Lower lobe of right lung (tissue), 2 donors: ENCODE measurements around the gene UCN3. TPM values are rescaled to one million over a fixed set of nuclear protein-coding genes. Genes with fewer than 3 reads are reported as not detected.
"Not testable (repeated sequence)": the region's sequence is repeated elsewhere in the genome, so short reads cannot be mapped to it uniquely, and the experiment has no call there.

Source experiments
- ATAC-seq, 2 donors: fragments of 200-7000 bp; cut with Tn5 transposase; one replicate each; pipeline ENCODE4 v1.9.1; 2020 to 2022; ENCODE audit warnings: mild to moderate bottlenecking in 2 of 2, moderate library complexity in 2 of 2
- DNase-seq: peaks from one replicate; pipeline ENCODE4 v3.0.0-alpha.2; 2020
- H3K27ac ChIP-seq: fragments of 200-600 bp; one replicate; pipeline ENCODE4 v1.8.0; 2022
- H3K27me3 ChIP-seq: fragments of 200-600 bp; one replicate; pipeline ENCODE4 v1.8.0; 2022; ENCODE audit warnings: low read depth
- H3K36me3 ChIP-seq: fragments of 200-600 bp; one replicate; pipeline ENCODE4 v1.8.0; 2022; ENCODE audit warnings: mild to moderate bottlenecking
- H3K4me1 ChIP-seq: fragments of 200-600 bp; one replicate; pipeline ENCODE4 v1.8.0; 2022
- H3K4me3 ChIP-seq: fragments of 200-600 bp; one replicate; pipeline ENCODE4 v1.8.0; 2022; ENCODE audit warnings: mild to moderate bottlenecking
- H3K9me3 ChIP-seq: fragments of 200-600 bp; one replicate; pipeline ENCODE4 v1.8.0; 2022
- intact Hi-C: fragments of 100-400 bp; cut with DNase I; formaldehyde crosslinking; loops from one replicate; pipeline ENCODE4 v1.11.0; 2022
- total RNA-seq: library from RNA; stranded (reverse); fragmentation: NEBNext Ultra II Directional; extraction: Animal tissue kit (Norgen Biotek cat#: 25700); gene quantifications from one replicate; pipeline ENCODE4 v1.2.1, GENCODE V29; 2021
- TF ChIP-seq, protein P1 (sequence below): fragments of 200-600 bp; IDR thresholded peaks from one replicate; pipeline ENCODE4 v1.8.0; 2022; ENCODE audit warnings: antibody characterized with exemption, mild to moderate bottlenecking
- donor health status: DM: no; HTN: yes; CAD: no; lungs with severe emphysema.

Gene UCN3
- total RNA-seq, 1 donor from 2014 or later, result 0.53 TPM

DNA sequence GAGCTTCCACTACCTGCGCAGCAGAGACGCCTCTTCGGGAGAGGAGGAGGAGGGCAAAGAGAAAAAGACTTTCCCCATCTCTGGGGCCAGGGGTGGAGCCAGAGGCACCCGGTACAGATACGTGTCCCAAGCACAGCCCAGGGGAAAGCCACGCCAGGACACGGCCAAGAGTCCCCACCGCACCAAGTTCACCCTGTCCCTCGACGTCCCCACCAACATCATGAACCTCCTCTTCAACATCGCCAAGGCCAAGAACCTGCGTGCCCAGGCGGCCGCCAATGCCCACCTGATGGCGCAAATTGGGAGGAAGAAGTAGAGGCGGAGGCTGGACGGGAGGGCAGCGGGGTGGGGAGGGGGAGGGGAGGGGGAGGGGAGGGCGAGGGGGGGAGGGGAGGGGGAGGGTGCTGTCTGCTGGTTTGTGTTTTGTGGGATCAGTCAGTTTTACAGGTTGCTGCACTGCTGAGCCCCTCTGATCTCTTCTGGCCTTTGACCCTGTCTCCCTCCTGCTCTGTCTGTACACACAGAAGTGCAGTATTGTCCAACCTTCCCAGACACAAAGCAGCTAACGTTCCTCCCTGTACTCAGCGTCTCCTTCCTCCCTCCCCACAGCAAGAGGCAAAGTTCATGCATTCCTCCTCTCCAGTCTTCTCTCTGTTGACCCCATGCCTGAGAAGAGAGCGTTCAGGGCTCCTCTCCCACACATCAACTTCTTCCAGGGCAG, 9.3 kb downstream of the UCN3 start:
- DNase-seq (no peak), ATAC-seq (no peak)
- intact Hi-C loops, result no loop called here
- TF ChIP-seq, protein P1, sequence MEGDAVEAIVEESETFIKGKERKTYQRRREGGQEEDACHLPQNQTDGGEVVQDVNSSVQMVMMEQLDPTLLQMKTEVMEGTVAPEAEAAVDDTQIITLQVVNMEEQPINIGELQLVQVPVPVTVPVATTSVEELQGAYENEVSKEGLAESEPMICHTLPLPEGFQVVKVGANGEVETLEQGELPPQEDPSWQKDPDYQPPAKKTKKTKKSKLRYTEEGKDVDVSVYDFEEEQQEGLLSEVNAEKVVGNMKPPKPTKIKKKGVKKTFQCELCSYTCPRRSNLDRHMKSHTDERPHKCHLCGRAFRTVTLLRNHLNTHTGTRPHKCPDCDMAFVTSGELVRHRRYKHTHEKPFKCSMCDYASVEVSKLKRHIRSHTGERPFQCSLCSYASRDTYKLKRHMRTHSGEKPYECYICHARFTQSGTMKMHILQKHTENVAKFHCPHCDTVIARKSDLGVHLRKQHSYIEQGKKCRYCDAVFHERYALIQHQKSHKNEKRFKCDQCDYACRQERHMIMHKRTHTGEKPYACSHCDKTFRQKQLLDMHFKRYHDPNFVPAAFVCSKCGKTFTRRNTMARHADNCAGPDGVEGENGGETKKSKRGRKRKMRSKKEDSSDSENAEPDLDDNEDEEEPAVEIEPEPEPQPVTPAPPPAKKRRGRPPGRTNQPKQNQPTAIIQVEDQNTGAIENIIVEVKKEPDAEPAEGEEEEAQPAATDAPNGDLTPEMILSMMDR, result no peak
- Histone ChIP-seq H3K36me3 (no peaks in the 10 kb centered on the region), H3K27me3 (no peaks in the 10 kb centered on the region), H3K27ac (no peak overlapping the region), H3K4me3 (no peak overlapping the region), H3K9me3 (no peaks in the 10 kb centered on the region), H3K4me1 (no peaks in the 10 kb centered on the region)

DNA sequence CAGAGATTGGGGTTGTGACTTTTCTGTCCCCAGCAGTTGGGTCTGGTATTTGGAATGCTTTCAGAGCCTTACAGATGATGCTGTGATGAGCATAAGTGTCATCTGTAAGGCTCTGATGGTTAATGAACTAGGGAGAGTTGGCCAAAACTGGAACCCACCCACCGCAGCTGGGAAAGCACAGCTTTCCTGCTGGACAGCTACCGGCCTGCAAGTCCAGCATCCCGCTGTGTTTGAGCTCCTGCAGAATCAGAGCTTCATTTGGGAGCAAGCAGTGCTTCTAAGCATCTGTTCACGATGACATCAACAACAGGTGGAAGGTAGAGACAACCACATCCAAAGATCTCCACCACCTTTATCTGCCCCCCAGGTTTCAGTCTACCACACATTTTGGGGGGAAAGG, 11.7 kb downstream of the UCN3 start:
- no peaks in the 10 kb centered on the region for H3K4me1 ChIP-seq
- H3K9me3 ChIP-seq, result no peaks in the 10 kb centered on the region
- intact Hi-C loops, result no loop called here
- no peak for DNase-seq
- TF ChIP-seq, protein P1, result no peak
- no peak overlapping the region for H3K4me3 ChIP-seq
- no peak for ATAC-seq
- no peak overlapping the region for H3K27ac ChIP-seq
- H3K27me3 ChIP-seq, result no peaks in the 10 kb centered on the region
- no peaks in the 10 kb centered on the region for H3K36me3 ChIP-seq

DNA sequence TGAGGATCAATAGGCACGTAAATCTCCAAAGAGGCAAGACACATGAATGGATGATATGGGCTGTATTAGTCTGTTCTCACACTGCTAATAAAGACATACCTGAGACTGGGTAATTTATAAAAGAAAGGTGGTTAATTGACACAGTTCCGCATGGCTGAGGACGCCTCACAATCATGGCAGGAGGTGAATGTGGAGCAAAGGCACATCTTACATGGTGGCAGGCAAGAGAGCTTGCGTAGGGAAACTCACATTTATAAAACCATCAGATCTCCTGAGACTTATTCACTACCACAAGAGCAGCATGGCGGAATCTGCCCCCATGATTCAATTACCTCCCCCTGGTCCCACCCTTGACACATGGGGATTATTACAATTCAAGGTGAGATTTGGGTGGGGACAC, 14.4 kb downstream of the UCN3 start:
- H3K27me3 ChIP-seq, H3K9me3 ChIP-seq, H3K4me1 ChIP-seq, H3K36me3 ChIP-seq, H3K27ac ChIP-seq, H3K4me3 ChIP-seq, ATAC-seq, intact Hi-C loops, DNase-seq: not testable (repeated sequence)

DNA sequence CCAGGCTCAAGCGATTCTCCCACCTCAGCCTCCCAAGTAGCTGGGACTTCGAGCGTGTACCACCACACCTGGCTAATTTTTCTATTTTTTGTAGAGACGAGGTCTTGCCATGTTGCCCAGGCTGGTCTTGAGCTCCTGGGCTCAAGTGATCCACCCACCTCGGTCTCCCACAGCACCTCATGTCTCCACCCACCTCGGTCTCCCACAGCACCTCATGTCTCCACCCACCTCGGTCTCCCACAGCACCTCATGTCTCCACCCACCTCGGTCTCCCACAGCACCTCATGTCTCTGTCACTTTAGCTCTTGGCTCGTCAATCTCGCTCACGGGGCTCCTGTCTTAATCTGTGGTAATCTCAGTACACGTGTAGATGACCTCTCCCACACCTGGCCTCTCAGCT, 15.6 kb downstream of the UCN3 start:
- H3K27ac ChIP-seq, H3K27me3 ChIP-seq, ATAC-seq, DNase-seq, H3K9me3 ChIP-seq, intact Hi-C loops, H3K4me1 ChIP-seq, H3K36me3 ChIP-seq, H3K4me3 ChIP-seq: not testable (repeated sequence)

DNA sequence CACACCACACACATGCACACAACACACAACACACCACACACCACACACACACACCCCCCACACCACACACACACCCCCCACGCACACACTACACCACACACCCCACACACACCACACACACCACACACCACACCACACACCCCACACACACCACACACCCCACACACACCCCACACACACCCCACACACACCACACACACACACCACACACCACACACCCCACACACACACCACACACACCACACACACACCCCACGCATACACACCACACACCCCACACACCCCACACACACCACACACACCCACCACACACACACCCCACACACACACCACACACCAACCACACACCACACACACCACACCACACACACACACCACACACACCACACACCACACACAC, 16.4 kb downstream of the UCN3 start:
- no peaks in the 10 kb centered on the region for H3K27me3 ChIP-seq
- no peaks in the 10 kb centered on the region for H3K9me3 ChIP-seq
- no peak overlapping the region for H3K4me3 ChIP-seq
- intact Hi-C loops, result no loop called here
- DNase-seq (no peak), ATAC-seq (no peak)
- H3K4me1 ChIP-seq, result no peaks in the 10 kb centered on the region
- TF ChIP-seq, protein P1, result no peak
- H3K27ac ChIP-seq, result no peak overlapping the region
- no peaks in the 10 kb centered on the region for H3K36me3 ChIP-seq

DNA sequence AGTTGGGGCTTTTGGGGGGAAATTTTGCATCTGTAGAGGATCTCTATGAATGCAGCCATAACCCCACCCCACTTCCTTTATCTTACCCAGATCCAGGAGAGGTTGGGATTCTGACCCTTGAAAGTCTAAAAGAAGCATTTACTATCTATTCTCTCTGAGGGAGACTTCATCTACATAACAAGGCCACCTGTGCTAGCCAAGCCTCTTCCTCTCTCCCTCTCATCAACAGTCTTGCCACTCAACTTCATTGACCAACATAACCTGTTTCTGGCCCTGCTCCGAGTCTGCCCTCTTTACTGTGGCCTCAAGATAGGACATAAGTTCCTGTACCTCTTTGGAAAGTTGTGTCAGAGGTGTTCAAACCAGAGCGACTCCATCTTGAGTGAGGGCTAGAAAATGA, 20.5 kb downstream of the UCN3 start:
- ATAC-seq (no peak), DNase-seq (no peak)
- Histone ChIP-seq H3K9me3 (peaks cover 9% of the 10 kb centered on the region), H3K36me3 (no peaks in the 10 kb centered on the region), H3K4me1 (no peaks in the 10 kb centered on the region), H3K27ac (no peak overlapping the region), H3K27me3 (no peaks in the 10 kb centered on the region), H3K4me3 (no peak overlapping the region)
- TF ChIP-seq, protein P1, result no peak
- intact Hi-C loops, result no loop called here
